Measurements from ENCODE around the gene SLPI. TPM values are rescaled to one million over a fixed set of nuclear protein-coding genes. Genes with fewer than 3 reads are reported as not detected.

The SLPI gene
- total and polyA plus RNA-seq, 2 of the 13 experiments (the other 11 are each of a cell fraction or from before 2014, with no cell fraction given): 0.13 TPM; not detected in 1

DNA sequence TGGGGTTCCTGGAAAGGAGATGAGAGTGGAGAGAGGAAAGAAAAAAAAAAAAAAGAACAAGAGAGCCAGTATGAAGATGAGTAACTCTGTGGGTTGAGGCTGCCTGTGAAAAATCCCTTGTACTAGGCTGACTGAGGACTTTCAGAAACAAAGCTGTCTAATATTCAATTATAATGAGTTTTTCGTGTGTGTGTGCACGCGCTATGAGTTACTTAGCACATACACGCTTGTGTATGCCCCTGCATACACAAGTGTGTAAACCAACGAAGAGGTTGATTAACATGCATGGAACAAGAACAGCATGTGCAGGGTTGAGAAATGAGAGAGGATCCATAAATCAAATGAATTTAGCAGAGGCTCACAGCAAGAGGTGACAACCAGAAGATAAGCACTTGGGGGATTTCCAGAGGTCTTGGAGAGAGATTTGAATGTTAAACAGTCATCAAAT is 47.5 kb upstream of the SLPI start (continued):
- TF ChIP-seq, protein P1, sequence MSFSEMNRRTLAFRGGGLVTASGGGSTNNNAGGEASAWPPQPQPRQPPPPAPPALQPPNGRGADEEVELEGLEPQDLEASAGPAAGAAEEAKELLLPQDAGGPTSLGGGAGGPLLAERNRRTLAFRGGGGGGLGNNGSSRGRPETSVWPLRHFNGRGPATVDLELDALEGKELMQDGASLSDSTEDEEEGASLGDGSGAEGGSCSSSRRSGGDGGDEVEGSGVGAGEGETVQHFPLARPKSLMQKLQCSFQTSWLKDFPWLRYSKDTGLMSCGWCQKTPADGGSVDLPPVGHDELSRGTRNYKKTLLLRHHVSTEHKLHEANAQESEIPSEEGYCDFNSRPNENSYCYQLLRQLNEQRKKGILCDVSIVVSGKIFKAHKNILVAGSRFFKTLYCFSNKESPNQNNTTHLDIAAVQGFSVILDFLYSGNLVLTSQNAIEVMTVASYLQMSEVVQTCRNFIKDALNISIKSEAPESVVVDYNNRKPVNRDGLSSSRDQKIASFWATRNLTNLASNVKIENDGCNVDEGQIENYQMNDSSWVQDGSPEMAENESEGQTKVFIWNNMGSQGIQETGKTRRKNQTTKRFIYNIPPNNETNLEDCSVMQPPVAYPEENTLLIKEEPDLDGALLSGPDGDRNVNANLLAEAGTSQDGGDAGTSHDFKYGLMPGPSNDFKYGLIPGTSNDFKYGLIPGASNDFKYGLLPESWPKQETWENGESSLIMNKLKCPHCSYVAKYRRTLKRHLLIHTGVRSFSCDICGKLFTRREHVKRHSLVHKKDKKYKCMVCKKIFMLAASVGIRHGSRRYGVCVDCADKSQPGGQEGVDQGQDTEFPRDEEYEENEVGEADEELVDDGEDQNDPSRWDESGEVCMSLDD (CRISPR knock-in tag; IDR thresholded peaks at IDR 0.05; ENCODE audit: borderline replicate concordance): no peak
- TF ChIP-seq ZNF737 (CRISPR knock-in tag; IDR thresholded peaks at IDR 0.05; ENCODE audit: borderline replicate concordance) (no peak), ZNF556 (CRISPR knock-in tag; IDR thresholded peaks at IDR 0.05; ENCODE audit: borderline replicate concordance) (no peak), SRSF4 (IDR thresholded peaks at IDR 0.05; ENCODE audit: low read depth, low read length, poor library complexity, severe bottlenecking) (no peak)
- TF ChIP-seq, protein P2, sequence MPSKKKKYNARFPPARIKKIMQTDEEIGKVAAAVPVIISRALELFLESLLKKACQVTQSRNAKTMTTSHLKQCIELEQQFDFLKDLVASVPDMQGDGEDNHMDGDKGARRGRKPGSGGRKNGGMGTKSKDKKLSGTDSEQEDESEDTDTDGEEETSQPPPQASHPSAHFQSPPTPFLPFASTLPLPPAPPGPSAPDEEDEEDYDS (CRISPR knock-in tag; IDR thresholded peaks at IDR 0.05): no peak

DNA sequence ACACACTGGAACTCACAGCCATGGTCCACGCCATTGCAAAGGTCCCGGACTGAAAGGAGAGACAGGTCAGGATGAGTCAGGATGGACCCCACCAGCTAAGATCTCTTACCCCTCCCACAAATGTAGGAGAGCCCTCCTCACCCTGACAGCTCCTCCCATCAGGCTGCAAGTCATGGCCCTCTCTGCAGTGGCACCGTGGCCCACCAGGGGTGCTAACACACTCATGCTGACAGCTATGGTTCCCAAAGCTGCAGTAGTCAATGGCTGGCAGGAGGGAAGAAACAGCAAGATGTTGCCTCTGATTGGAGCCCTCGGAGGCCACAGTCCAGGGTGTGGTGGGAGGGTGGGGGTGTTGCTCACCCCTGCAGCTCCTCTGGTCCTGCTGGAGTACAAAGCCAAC is 46.6 kb upstream of the SLPI start:
- BruUV-seq (replicated peaks): no TSS peak
- H3K9ac ChIP-seq (ENCODE audit: insufficient read depth, low read depth, low read length): no peak overlapping the region
- H3K79me2 ChIP-seq (ENCODE audit: insufficient read depth, low read length): no peaks in the 10 kb centered on the region
- no peak overlapping the region for H3K27ac ChIP-seq (ENCODE audit: extremely low read length, insufficient read depth, low read length)
- CTCF ChIA-PET (ENCODE audit: low intra/inter-chr PET ratio, low total read pairs): no interaction called here
- H3K4me2 ChIP-seq (ENCODE audit: low read depth, low read length): no peak overlapping the region
- peak; percentile 98 for ATAC-seq
- FAIRE-seq: peak; percentile 96
- POLR2A ChIA-PET: no interaction called here
- no peak overlapping the region for H3K4me3 ChIP-seq (replicated peaks in 1 of 3; ENCODE audit: insufficient read depth in 1 of 3, low read depth in 2 of 3, low read length in 3 of 3)
- H3K36me3 ChIP-seq (replicated peaks in 1 of 2; ENCODE audit: control insufficient read depth in 1 of 2, insufficient read depth in 2 of 2, low read length in 2 of 2): no peaks in the 10 kb centered on the region
- no peak overlapping the region for H2AFZ ChIP-seq (ENCODE audit: low read length)
- DNase-seq (ENCODE audit: low spot score): peak; percentile 56
- 5% methylated on average over 4 of the region's 4 CpGs for WGBS (ENCODE audit: low lambda C conversion rate)
- peaks cover 5 to 13% of the 10 kb centered on the region in 2 experiments; a peak in 3 of 5 replicates for H3K27me3 ChIP-seq (ENCODE audit: control insufficient read depth in 1 of 2, insufficient read depth in 2 of 2, low read length in 2 of 2)
- no peaks in the 10 kb centered on the region for H4K20me1 ChIP-seq (ENCODE audit: insufficient read depth, low read length)
- intact Hi-C loops (cut with micrococcal nuclease; ENCODE audit: unreplicated experiment): no loop called here
- no peaks in the 10 kb centered on the region for H3K4me1 ChIP-seq (ENCODE audit: insufficient read depth, low read length)
- no peaks in the 10 kb centered on the region for H3K9me3 ChIP-seq (ENCODE audit: low read length)
- in situ Hi-C loops (cut with HindIII; ENCODE audit: extremely low pct_ligation_motif_present, low pct_unique_long_range_greater_than_20kb): no loop called here
- TF ChIP-seq, protein P3, sequence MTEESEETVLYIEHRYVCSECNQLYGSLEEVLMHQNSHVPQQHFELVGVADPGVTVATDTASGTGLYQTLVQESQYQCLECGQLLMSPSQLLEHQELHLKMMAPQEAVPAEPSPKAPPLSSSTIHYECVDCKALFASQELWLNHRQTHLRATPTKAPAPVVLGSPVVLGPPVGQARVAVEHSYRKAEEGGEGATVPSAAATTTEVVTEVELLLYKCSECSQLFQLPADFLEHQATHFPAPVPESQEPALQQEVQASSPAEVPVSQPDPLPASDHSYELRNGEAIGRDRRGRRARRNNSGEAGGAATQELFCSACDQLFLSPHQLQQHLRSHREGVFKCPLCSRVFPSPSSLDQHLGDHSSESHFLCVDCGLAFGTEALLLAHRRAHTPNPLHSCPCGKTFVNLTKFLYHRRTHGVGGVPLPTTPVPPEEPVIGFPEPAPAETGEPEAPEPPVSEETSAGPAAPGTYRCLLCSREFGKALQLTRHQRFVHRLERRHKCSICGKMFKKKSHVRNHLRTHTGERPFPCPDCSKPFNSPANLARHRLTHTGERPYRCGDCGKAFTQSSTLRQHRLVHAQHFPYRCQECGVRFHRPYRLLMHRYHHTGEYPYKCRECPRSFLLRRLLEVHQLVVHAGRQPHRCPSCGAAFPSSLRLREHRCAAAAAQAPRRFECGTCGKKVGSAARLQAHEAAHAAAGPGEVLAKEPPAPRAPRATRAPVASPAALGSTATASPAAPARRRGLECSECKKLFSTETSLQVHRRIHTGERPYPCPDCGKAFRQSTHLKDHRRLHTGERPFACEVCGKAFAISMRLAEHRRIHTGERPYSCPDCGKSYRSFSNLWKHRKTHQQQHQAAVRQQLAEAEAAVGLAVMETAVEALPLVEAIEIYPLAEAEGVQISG (CRISPR knock-in tag; IDR thresholded peaks at IDR 0.05): 0 out of 2 replicates have a peak, but pooled peaks have one; percentile 12
- no peak for TF ChIP-seq ATF7-NPFF (CRISPR knock-in tag; IDR thresholded peaks at IDR 0.05; ENCODE audit: low read depth)
- TF ChIP-seq, protein P4, sequence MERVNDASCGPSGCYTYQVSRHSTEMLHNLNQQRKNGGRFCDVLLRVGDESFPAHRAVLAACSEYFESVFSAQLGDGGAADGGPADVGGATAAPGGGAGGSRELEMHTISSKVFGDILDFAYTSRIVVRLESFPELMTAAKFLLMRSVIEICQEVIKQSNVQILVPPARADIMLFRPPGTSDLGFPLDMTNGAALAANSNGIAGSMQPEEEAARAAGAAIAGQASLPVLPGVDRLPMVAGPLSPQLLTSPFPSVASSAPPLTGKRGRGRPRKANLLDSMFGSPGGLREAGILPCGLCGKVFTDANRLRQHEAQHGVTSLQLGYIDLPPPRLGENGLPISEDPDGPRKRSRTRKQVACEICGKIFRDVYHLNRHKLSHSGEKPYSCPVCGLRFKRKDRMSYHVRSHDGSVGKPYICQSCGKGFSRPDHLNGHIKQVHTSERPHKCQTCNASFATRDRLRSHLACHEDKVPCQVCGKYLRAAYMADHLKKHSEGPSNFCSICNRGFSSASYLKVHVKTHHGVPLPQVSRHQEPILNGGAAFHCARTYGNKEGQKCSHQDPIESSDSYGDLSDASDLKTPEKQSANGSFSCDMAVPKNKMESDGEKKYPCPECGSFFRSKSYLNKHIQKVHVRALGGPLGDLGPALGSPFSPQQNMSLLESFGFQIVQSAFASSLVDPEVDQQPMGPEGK (CRISPR knock-in tag; IDR thresholded peaks at IDR 0.05): peak; percentile 62
- TF ChIP-seq STAG1 (CRISPR knock-in tag; IDR thresholded peaks at IDR 0.05): peak; percentile 36
- no peak for TF ChIP-seq ZNF329 (CRISPR knock-in tag; IDR thresholded peaks at IDR 0.05; ENCODE audit: low read depth)
- TF ChIP-seq, protein P5, sequence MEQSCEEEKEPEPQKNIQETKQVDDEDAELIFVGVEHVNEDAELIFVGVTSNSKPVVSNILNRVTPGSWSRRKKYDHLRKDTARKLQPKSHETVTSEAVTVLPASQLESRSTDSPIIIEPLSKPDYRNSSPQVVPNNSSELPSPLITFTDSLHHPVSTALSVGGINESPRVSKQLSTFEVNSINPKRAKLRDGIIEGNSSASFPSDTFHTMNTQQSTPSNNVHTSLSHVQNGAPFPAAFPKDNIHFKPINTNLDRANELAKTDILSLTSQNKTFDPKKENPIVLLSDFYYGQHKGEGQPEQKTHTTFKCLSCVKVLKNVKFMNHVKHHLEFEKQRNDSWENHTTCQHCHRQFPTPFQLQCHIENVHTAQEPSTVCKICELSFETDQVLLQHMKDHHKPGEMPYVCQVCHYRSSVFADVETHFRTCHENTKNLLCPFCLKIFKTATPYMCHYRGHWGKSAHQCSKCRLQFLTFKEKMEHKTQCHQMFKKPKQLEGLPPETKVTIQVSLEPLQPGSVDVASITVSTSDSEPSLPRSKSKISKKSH (CRISPR knock-in tag; IDR thresholded peaks at IDR 0.05; ENCODE audit: borderline replicate concordance): 0 out of 2 replicates have a peak, but pooled peaks have one; percentile 43
- TF ChIP-seq KDM2A (CRISPR knock-in tag; IDR thresholded peaks at IDR 0.05; ENCODE audit: borderline replicate concordance, low read depth): peak; percentile 35; the same call in 1 of the 2 replicates
